ENCODE measurements around the gene REV1.

The REV1 gene

DNA sequence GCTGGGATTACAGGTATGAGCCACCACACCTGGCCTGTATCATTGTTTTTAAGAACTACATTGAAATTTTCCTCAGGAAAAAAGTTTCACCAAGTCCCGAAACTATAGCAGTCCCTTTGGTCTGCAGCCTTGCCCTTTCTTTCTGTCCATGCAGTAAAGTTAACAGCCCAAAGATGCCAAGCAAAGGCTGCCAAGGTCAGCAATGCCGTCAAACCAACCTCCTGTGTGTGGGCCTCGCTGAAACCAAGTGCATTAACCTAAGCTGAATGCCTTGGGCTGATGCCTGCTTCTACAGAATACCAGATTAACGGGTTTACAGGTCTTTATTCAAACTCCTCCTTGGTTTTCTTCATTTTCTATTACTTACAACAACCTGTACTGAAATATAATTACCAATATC is 79.5 kb downstream of the REV1 start:
- Mint-ChIP-seq H3K4me3 (no peak overlapping the region), H3K9me3 (no peaks in the 10 kb centered on the region), H3K4me1 (no peaks in the 10 kb centered on the region), H3K36me3 (peaks cover 22% of the 10 kb centered on the region), H3K27ac (no peak overlapping the region), H3K27me3 (no peaks in the 10 kb centered on the region)
- no peak for ATAC-seq

DNA sequence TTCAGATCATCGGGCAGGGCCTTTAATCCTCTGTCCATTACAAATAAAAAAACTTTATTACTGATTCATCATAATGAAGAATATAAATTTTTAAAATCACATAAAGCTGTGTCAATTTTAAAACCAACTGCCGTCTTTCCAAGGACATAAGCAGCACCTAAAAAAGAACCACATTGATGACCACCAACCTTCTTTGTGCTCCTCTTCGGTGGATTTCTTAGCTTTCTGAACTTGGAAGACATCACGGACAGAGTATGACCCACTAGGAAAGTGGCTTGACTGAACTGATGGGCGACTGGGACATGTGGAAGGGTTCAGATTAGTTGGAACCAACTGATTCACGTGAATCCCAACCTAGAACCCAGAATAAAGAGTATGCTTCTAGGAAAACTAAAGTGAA is 83.7 kb downstream of the REV1 start:
- no peak overlapping the region for H3K27ac Mint-ChIP-seq
- no peak for ATAC-seq
- no peaks in the 10 kb centered on the region for H3K4me1 Mint-ChIP-seq
- H3K4me3 Mint-ChIP-seq, result no peak overlapping the region
- H3K27me3 Mint-ChIP-seq, result no peaks in the 10 kb centered on the region
- no peaks in the 10 kb centered on the region for H3K9me3 Mint-ChIP-seq
- H3K36me3 Mint-ChIP-seq, result peaks cover 26% of the 10 kb centered on the region

DNA sequence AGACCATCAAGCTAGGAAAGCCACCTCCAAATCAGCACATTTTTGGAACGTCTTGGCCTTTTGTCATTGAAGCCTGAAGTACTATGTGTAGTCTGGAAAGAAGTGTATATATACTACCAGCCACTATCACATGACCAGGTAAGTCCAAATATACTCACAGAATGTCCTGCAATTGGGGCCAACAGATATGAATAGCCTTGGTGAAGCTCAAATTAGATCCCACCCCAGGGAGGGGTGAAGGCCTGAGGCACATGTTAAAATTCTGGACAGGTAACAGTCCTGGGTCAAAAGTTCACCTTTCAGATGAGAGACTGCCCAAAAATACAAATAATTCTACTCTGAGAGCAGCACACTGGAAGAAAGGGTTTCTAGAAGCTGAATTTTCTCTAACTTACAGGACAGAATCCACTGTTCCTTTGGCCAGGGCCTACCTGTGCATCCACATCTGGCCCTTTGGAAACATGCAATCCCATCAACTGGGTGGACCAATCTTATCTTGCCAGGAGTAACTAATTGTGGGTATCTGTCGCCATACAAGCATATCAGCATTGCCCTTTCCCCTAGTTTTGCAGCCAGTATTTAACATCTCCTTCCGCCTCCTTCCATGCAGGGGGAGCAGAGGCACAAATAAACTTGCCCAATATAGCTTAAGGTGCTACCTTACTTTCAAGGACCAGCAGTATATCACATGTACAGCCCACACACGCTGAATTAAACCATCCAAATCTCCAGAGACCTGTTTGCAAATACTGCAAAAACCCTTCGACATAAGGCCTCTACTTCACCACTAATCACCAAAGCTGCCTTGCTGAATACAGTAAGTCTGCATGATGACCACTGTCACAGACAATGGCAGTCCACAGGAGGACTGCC is 84.8 kb downstream of the REV1 start:
- Mint-ChIP-seq H3K27ac (no peak overlapping the region), H3K9me3 (no peaks in the 10 kb centered on the region), H3K36me3 (peaks cover 26% of the 10 kb centered on the region), H3K4me3 (no peak overlapping the region), H3K27me3 (no peaks in the 10 kb centered on the region), H3K4me1 (no peaks in the 10 kb centered on the region)
- no peak for ATAC-seq

DNA sequence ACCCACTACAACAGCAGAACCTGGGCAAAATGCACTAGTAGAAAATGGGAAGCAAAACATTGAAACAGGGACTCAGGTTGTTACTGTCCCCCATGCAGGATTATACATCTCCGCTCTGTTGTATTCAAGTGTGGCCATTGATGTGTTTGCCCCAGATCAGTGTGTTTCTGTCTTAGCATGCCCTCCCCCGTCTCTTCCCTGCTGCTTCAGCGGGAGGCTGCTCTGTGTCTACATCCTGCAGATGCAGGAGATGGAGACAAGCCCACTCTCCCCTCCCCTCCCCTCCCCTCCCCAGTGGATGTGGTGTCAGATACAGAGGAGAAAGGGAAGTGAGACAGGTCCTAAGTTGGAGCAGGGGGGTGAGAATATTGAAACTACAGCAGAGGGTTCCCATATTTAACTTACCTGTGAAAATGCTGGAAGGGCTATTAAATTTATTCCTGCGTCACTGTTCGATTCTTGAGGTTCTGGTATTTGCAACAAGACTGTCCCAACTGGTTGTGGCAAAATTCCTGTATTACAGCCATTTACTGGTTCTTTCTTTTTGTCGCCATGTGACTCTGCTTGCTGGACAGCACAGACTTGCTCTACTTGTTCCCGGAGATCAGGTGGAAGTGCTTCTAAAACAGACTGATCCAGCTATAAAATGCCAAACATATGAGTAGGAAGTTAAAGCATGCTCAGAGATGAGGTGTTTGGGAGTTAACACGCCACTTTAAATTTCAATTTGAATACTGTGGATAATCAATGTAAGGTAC is 85.6 kb downstream of the REV1 start:
- Mint-ChIP-seq H3K36me3 (peaks cover 33% of the 10 kb centered on the region), H3K9me3 (no peaks in the 10 kb centered on the region), H3K4me1 (no peaks in the 10 kb centered on the region), H3K4me3 (no peak overlapping the region), H3K27ac (no peak overlapping the region), H3K27me3 (no peaks in the 10 kb centered on the region)
- ATAC-seq, result no peak

DNA sequence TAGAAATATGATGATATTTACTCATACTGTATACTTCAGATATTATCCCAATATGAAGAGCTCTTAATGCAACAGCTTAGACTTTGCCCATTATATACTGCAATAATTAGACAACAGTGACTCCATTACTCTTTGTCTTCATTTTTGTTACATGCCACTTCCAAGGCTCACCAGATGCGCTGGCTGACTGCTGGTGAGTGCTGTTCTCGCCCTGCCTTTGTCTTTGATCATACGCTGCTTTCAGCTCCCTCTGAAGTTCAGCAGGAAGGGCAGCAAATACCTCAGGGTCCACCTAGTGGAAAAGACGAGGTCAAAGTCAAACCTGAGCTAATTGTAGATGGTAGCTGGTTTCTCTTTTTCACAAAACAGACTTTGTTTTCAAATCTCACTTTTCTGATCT is 86.3 kb downstream of the REV1 start:
- ATAC-seq, result no peak
- Mint-ChIP-seq H3K4me3 (no peak overlapping the region), H3K27ac (no peak overlapping the region), H3K27me3 (no peaks in the 10 kb centered on the region), H3K4me1 (no peaks in the 10 kb centered on the region), H3K9me3 (no peaks in the 10 kb centered on the region), H3K36me3 (peaks cover 38% of the 10 kb centered on the region)

DNA sequence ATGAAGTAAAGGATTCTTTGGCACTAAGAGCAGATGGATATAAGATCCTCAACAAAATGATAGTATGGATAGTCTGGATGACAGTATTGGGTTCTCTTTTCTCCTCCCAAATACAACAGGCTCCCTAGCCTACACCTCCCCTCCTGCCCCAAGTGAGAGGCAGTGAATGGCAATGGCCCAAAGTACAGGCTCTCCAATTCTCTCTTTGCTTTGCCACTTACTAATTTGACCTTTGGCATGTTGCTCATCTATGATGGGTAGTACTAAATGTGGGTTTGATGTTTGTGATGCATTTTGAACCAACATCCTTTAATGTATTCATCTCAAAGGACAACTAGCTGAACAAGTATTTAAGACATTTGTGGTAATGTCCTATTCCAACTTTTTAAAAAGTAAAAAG is 86.7 kb downstream of the REV1 start:
- H3K9me3 Mint-ChIP-seq, result no peaks in the 10 kb centered on the region
- H3K36me3 Mint-ChIP-seq, result peaks cover 42% of the 10 kb centered on the region
- H3K4me3 Mint-ChIP-seq, result no peak overlapping the region
- no peak for ATAC-seq
- no peak overlapping the region for H3K27ac Mint-ChIP-seq
- no peaks in the 10 kb centered on the region for H3K27me3 Mint-ChIP-seq
- H3K4me1 Mint-ChIP-seq, result no peaks in the 10 kb centered on the region

DNA sequence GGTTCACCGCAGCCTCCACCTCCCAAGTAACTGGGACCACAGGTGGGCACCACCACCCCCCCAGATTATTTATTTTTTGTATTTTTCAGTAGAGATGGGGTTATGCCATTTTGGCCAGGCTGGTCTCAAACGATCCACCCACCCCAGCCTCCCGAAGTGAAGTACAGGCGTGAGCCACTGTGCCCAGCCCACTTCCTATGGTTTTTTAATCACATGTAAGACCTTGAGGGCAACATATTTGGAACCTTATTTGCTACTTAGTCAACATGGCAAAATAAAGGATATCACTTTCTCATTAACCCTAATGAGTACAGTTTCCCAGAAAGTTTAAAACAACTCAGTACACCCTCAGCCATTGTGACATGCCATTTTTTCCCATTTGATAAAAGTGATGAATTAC is 88.0 kb downstream of the REV1 start:
- ATAC-seq, result no peak
- Mint-ChIP-seq H3K27ac (no peak overlapping the region), H3K9me3 (no peaks in the 10 kb centered on the region), H3K4me1 (no peaks in the 10 kb centered on the region), H3K4me3 (no peak overlapping the region), H3K27me3 (no peaks in the 10 kb centered on the region), H3K36me3 (peaks cover 52% of the 10 kb centered on the region)

DNA sequence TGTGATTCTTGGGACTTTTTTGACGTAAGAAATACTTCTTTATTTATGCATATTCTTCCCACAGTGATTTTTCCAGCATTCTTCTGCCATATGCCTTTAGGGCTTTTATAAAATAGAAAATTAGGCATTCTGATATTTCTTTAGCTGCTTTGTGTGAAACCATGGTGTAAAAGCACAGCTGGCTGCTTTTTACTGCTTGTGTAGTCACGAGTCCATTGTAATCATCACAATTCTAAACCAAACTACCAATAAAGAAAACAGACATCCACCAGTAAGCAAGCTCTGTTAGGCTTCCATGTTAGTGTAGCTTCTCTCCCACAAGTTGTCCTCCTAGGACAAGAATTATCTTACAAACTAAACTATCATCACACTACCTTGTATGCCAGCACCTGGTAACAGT is 90.0 kb downstream of the REV1 start:
- Mint-ChIP-seq H3K27ac (no peak overlapping the region), H3K9me3 (no peaks in the 10 kb centered on the region), H3K36me3 (peaks cover 61% of the 10 kb centered on the region), H3K4me3 (no peak overlapping the region), H3K27me3 (no peaks in the 10 kb centered on the region), H3K4me1 (no peaks in the 10 kb centered on the region)
- ATAC-seq, result no peak

DNA sequence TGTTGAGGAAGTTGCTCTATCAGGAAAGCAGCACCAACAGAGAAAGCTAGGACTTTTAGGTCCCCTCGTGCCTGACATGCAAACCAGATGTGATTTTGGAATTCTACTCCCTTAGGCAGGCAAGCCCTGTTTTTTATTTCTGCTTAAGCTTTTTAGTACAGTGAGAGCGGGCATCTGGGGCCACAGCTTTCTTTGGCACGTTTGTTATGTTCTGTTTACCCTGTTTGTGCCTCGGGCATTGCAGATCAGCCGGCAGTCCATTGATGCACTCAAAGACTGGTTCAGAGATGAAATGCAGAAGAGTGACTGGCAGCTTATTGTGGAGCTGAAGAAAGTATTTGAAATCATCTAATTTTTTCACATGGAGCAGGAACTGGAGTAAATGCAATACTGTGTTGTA is 90.8 kb downstream of the REV1 start:
- Mint-ChIP-seq H3K4me1 (no peaks in the 10 kb centered on the region), H3K36me3 (peaks cover 62% of the 10 kb centered on the region)
- ATAC-seq, result no peak

DNA sequence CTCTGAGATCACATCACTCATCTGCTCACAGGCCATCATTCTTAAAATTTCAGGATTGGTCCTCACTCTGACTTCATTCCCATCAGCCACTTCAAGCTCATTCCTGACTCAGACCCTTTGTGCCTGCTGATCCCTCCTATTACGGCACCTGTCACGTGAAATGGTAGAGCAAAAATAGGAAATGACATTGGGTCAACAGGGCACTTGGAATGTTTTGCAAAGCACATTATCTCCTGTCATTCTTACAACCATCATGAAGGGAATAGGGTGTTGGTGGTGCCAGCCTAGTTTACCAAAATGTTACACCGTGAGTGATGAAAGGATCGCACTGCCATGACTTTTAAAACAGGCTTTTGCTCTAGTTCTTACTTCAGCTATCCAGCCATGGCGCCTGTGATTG is 91.5 kb downstream of the REV1 start:
- no peak for ATAC-seq
- Mint-ChIP-seq H3K4me1 (no peaks in the 10 kb centered on the region), H3K27ac (peak overlapping the region; percentile 29), H3K36me3 (peaks cover 56% of the 10 kb centered on the region), H3K9me3 (no peaks in the 10 kb centered on the region), H3K27me3 (no peaks in the 10 kb centered on the region), H3K4me3 (no peak overlapping the region)

More for the DNA sequence above, 90.8 kb downstream of the REV1 start:
- no peak overlapping the region for H3K4me3 Mint-ChIP-seq
- no peaks in the 10 kb centered on the region for H3K27me3 Mint-ChIP-seq
- no peak overlapping the region for H3K27ac Mint-ChIP-seq
- no peaks in the 10 kb centered on the region for H3K9me3 Mint-ChIP-seq

DNA sequence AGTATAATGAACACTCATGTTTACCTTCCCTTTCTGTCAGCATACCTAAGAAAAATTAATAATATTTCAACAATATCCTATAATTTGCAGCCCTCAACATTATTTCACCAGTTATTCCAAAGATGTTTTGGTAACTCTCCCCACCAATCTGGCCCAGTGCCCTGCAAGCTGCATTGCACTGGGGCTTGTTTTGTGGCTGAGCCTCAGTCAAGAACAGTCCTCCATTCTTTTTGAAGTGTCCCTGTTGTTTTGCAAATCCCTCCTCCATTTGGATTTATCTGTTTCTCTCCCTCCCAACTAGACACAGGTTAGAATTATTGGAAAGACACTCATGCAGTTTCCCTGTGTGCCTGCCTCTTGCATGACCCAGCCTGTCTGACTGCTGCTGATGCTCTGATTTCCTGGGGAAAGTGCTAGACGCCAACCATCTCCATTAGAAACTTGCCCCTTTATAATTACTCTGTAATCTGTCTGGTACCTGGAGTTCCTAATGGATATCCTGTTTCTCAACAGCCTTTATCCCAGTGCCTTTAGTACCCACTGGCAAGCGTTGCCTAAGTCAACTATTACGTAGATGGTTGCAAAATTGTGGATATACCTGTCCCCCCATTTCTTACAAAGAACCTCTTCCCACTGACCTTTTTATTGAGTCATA is 92.4 kb downstream of the REV1 start:
- no peaks in the 10 kb centered on the region for H3K4me1 Mint-ChIP-seq

DNA sequence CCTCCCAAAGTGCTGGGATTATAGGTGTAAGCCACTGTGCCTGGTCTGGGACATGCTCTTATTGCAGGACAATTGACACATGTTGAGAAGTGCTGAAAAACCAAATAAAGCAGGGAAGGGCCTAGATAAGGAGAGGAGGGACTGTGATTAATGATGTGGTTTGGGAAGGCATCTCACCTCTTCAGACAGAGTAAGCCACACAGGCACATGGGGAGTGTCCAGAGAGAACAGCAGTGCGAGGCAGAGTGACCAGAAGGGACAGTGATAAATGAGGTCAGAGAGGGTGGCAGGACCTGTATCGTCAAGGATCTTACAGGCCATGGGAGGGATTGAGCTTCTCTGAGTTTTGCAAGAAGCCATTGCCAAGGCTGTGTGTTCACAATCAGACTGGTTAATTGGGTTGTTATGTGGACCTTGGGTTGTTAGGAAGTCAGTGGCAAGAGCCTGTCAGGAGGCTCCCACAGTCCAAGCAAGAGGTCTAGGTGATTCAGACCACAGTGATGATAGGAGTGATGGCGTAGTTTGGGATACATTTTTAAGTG is 94.2 kb downstream of the REV1 start:
- Mint-ChIP-seq H3K4me3 (no peak overlapping the region), H3K4me1 (no peaks in the 10 kb centered on the region), H3K27ac (no peak overlapping the region), H3K9me3 (no peaks in the 10 kb centered on the region), H3K36me3 (peaks cover 57% of the 10 kb centered on the region), H3K27me3 (no peaks in the 10 kb centered on the region)
- ATAC-seq, result no peak

More for the DNA sequence above, 92.4 kb downstream of the REV1 start:
- ATAC-seq, result no peak
- no peak overlapping the region for H3K4me3 Mint-ChIP-seq
- peak overlapping the region; percentile 29 for H3K27ac Mint-ChIP-seq
- H3K9me3 Mint-ChIP-seq, result no peaks in the 10 kb centered on the region
- H3K27me3 Mint-ChIP-seq, result no peaks in the 10 kb centered on the region
- peaks cover 50% of the 10 kb centered on the region for H3K36me3 Mint-ChIP-seq

DNA sequence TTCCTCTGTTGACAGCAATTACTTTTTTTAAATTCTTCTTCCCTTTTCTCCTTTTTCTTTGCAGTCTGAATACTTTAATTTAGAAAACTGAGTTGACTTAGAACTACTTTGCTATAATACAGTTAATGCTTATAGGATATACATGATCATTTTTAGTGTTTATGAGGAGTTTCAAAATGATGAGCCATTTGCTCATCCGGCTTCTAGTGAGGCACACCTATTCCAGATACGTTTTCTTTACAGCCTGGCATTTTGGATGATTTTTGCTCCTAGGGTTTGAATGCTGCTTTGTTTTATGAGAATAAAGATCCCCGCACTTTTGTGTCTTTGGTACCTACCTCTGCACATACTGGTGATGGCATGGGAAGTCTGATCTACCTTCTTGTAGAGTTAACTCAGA is 99.9 kb downstream of the REV1 start:
- no peak overlapping the region for H3K4me3 Mint-ChIP-seq
- H3K9me3 Mint-ChIP-seq, result no peaks in the 10 kb centered on the region

DNA sequence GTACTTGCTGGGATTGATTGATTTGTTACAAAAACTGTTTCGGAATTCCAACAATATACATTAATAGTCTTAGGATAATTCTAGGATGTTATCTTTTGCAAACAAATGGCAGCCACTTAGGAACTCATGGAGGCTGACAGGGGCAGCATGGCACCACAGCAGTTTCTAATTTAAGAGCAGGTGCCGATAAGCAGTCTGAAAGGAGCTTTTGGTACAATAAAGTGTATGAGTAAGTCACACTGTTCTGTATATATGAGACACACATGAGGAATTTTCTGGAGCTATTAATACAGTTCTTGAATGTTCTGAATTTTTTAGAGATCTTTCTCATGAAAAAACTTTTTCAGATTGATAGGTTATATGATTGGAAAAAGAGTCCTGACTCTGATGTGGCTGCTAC is 100.4 kb downstream of the REV1 start:
- Mint-ChIP-seq H3K4me3 (no peak overlapping the region), H3K9me3 (no peaks in the 10 kb centered on the region), H3K27ac (no peak overlapping the region), H3K4me1 (no peaks in the 10 kb centered on the region), H3K27me3 (no peaks in the 10 kb centered on the region), H3K36me3 (peaks cover 48% of the 10 kb centered on the region)
- ATAC-seq, result no peak

More for the DNA sequence above, 99.9 kb downstream of the REV1 start:
- no peak overlapping the region for H3K27ac Mint-ChIP-seq
- ATAC-seq, result no peak
- H3K4me1 Mint-ChIP-seq, result no peaks in the 10 kb centered on the region
- H3K36me3 Mint-ChIP-seq, result peaks cover 45% of the 10 kb centered on the region
- H3K27me3 Mint-ChIP-seq, result no peaks in the 10 kb centered on the region

DNA sequence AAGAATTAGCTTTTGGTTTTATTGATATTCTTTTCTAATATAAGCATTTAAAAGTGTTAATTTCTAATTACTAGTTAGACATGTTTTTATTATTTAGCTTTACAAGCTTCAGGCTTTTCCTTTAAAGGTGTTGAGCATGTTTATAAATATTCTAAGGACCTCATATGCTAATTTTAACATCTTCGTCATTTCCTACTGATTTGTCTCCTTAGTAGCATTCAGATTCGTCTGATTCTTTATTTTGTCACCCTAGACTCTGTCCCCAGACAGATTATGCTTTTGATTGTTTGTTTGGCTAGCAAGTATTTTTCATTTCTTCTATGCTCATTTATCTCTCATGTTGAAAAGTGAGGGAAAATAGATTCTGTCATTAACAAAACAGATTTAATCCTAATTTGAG is 100.9 kb downstream of the REV1 start:
- Mint-ChIP-seq H3K27ac (no peak overlapping the region), H3K27me3 (no peaks in the 10 kb centered on the region), H3K36me3 (peaks cover 50% of the 10 kb centered on the region), H3K9me3 (no peaks in the 10 kb centered on the region), H3K4me3 (no peak overlapping the region), H3K4me1 (no peaks in the 10 kb centered on the region)
- no peak for ATAC-seq

Data from stimulated activated memory B cell treated with anti-CD40 and anti-IgM and Interleukin-4, amounts not matched to agents 10 μg/mL and 1 μg/mL and 100 μg/mL, for 72 hours (primary cell).